Measurements from ENCODE around the gene EMID1.
"Not testable (repeated sequence)": the region's sequence is repeated elsewhere in the genome, so short reads cannot be mapped to it uniquely, and the experiment has no call there.

The EMID1 gene

DNA sequence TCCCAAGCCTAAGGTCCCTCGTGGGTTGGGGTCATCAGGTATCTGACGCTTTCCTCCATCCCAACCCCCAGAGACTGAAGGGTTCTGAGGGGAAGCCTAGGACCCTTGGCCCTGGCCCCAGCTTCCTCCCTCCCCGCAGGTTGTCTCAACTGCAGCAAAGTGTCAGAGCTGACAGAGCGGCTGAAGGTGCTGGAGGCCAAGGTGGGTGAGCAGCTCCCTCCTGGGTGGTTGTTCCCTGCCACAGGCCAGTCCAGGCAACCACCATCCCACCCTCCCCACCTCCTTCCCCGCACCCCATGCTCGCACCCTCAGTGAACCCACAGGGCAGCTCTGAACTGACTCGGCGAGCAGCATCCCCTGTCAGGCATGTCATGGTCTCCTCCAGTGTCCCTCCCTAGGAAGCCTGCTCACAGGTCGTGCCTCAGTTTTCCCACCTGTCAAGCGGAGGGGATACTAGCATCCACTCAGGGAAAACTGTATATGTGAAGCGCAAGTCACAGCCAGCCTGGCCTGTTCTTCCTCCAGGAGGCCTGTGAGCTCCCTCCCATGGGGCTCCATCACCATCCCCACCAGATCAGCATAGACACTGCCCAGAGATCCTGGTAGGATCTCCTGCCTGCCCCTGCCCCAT is 20.8 kb downstream of the EMID1 start:
- DNase-seq (ENCODE audit: extremely low spot score), result no peak
- CTCF ChIA-PET, result interaction anchor here (0.6 kb wide), 1 partner anchor 1649 kb away, joined by 6 read pairs; no protein-coding TSS in a partner anchor
- POLR2A ChIA-PET, result interaction anchor here (1.3 kb wide), 1 partner anchor 426 kb away, joined by 3 read pairs; the partner anchor contains the start of gene XBP1
- TF ChIP-seq FOXM1 (IDR thresholded peaks at IDR 0.05; ENCODE audit: borderline replicate concordance) (no peak), BHLHE40 (IDR thresholded peaks at IDR 0.05; ENCODE audit: borderline replicate concordance) (no peak), SUZ12 (IDR thresholded peaks at IDR 0.05) (no peak)

DNA sequence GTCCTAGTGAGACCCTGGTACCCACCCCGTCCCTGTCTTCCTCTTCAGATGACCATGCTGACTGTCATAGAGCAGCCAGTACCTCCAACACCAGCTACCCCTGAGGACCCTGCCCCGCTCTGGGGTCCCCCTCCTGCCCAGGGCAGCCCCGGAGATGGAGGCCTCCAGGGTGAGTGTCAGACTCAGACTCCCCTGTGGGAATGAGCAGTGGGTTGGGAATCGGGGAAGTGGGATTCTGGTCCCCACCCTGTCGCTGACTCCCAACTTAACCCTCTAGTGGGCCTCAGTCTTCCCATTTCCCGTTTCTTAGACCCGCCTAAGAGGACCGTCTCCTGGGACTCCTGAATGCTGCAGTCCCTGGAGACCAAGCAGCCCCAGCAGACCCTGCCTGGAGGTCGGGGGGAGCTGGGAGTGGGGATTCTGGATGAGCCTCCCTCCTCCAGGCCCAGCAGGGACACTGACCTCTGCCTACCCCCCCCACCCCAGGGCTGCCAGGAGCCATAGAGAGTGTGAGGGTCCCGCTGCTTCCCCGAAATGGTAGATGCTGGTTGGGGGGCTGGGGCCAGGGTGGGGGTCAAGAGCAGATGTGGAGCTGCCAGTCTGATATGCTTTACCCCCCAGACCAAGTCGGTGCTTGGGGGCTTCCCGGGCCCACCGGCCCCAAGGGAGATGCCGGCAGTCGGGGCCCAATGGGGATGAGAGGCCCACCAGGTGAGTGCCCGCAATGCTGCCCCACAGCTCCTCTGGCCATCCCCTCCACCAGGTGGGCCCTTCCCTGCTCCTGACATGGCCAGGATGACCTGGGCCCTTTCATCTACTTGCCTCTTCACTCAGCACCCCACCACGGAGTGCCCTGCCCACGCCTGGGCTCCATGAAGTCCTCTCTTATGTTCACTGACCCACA is 25.5 kb downstream of the EMID1 start:
- no peak for DNase-seq (ENCODE audit: extremely low spot score)
- TF ChIP-seq TARDBP (IDR thresholded peaks at IDR 0.05) (no peak), NFRKB (IDR thresholded peaks at IDR 0.05) (no peak), FOXK2 (IDR thresholded peaks at IDR 0.05) (no peak), ELF4 (IDR thresholded peaks at IDR 0.05) (no peak), LEF1 (IDR thresholded peaks at IDR 0.05; ENCODE audit: borderline replicate concordance) (no peak), ZNF384 (IDR thresholded peaks at IDR 0.05) (no peak), SUZ12 (IDR thresholded peaks at IDR 0.05) (no peak), FOXA1 (IDR thresholded peaks at IDR 0.05) (no peak)
- TF ChIP-seq, protein P1, sequence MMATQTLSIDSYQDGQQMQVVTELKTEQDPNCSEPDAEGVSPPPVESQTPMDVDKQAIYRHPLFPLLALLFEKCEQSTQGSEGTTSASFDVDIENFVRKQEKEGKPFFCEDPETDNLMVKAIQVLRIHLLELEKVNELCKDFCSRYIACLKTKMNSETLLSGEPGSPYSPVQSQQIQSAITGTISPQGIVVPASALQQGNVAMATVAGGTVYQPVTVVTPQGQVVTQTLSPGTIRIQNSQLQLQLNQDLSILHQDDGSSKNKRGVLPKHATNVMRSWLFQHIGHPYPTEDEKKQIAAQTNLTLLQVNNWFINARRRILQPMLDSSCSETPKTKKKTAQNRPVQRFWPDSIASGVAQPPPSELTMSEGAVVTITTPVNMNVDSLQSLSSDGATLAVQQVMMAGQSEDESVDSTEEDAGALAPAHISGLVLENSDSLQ (IDR thresholded peaks at IDR 0.05), result no peak
- CTCF ChIA-PET, result no interaction called here
- POLR2A ChIA-PET, result no interaction called here

DNA sequence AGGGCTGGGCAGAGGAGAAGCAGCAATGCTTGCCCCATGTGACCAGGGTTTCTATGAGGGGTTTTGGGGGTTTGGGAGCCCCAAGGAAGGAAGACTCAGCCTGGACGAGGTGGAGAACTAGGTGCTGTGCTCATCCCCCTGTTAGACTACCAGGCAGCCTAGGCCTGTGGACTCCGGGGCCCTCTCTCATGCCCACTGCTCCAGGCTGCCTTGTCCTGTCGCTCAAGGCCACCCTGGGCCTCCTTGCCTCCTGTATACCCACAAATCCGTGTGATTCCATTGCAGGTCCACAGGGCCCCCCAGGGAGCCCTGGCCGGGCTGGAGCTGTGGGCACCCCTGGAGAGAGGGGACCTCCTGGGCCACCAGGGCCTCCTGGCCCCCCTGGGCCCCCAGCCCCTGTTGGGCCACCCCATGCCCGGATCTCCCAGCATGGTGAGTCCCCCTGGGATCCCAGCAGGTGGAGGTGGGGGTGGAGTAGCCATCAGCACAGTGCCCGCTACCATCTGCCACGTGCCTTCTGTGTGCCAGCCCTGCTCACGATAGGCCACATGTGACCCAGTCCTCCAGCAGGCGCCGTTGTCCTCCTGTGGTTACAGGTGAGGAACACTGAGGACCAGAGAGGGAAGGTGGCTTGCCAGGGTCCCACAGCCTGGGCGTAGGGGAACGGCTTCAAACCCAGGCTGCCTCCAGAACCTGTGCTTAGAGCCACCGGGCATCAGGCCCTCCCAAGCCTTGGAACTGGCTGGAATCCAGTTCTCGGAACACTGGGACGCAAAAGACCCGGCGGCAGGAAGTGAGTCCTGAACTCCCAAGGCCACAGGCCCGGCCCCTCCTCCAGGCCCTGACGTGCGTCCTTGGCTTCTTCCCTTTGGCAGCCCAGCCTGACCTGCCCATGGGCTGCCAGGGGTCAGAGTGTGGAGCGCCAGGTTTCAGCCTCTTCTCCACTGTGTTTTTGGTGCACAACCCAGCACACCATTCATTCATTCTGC is 26.6 kb downstream of the EMID1 start:
- ChIA-PET POLR2A (no interaction called here), CTCF (no interaction called here)
- DNase-seq (ENCODE audit: extremely low spot score), result no peak
- TF ChIP-seq TARDBP (IDR thresholded peaks at IDR 0.05) (no peak), BHLHE40 (IDR thresholded peaks at IDR 0.05; ENCODE audit: borderline replicate concordance) (no peak), L3MBTL2 (conservative IDR thresholded peaks at IDR 0.05) (no peak), FOXA1 (IDR thresholded peaks at IDR 0.05) (no peak), ZNF384 (IDR thresholded peaks at IDR 0.05) (no peak), SP1 (IDR thresholded peaks at IDR 0.05) (no peak), CTBP1 (IDR thresholded peaks at IDR 0.05; ENCODE audit: borderline replicate concordance) (no peak), SUZ12 (IDR thresholded peaks at IDR 0.05) (no peak), ARNT (IDR thresholded peaks at IDR 0.05) (no peak)
- TF ChIP-seq, protein P1 (IDR thresholded peaks at IDR 0.05), result no peak

DNA sequence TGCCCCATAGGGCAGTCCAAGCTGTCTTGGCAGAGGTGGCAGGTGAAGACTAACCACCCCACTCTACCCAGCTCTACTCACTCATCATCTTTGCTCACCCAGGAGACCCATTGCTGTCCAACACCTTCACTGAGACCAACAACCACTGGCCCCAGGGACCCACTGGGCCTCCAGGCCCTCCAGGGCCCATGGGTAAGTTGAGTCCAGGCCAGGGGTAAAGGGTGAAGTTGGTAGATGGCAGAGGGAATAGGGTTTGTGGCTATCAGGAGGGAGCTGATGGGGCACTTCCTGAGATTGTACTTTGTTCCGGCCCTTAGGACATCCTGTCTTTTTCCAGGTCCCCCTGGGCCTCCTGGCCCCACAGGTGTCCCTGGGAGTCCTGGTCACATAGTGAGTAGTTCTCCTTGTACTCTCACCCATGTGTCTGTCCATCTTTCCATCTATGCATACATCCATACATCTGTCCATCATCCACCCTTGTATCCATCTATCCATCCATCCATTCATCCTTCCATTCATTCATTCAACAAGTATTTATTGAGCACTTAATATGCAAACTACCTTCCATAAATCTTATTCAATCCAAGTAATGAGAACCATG is 27.7 kb downstream of the EMID1 start:
- TF ChIP-seq SP1 (IDR thresholded peaks at IDR 0.05) (no peak), FOXA1 (IDR thresholded peaks at IDR 0.05) (no peak), FOXM1 (IDR thresholded peaks at IDR 0.05; ENCODE audit: borderline replicate concordance) (no peak), BHLHE40 (IDR thresholded peaks at IDR 0.05; ENCODE audit: borderline replicate concordance) (no peak), L3MBTL2 (conservative IDR thresholded peaks at IDR 0.05) (no peak), ELF4 (IDR thresholded peaks at IDR 0.05) (no peak), CTBP1 (IDR thresholded peaks at IDR 0.05; ENCODE audit: borderline replicate concordance) (no peak), FOXK2 (IDR thresholded peaks at IDR 0.05) (no peak), LEF1 (IDR thresholded peaks at IDR 0.05; ENCODE audit: borderline replicate concordance) (no peak), HDGF (IDR thresholded peaks at IDR 0.05; ENCODE audit: borderline replicate concordance) (no peak), TARDBP (IDR thresholded peaks at IDR 0.05) (no peak), NFRKB (IDR thresholded peaks at IDR 0.05) (no peak), ARNT (IDR thresholded peaks at IDR 0.05) (no peak)
- no peak for DNase-seq (ENCODE audit: extremely low spot score)
- ChIA-PET CTCF (interaction anchor here (1.7 kb wide), 1 partner anchor 12 kb away, joined by 5 read pairs; no protein-coding TSS in a partner anchor), POLR2A (no interaction called here)

DNA sequence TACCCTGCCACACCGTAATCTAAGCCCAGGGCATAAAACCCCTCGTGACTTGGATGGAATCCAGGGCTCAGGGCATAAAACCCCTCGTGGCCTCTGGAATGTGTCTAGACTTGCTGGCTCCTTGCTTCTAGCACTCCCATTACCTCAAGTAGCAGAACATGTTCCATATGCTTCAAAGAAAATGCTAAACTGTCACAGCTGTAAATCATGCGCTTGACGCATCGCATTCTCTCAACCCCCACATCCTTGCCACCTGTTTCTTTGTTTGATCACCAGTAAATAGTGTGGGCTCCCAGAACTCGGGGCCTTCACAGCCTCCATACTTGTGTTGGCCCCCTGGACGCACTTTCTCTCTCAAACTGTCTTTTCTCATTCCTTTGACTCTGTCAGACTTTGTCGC is 34.8 kb downstream of the EMID1 start:
- TF ChIP-seq, protein P1 (IDR thresholded peaks at IDR 0.05), result peak; percentile 59
- CTCF ChIA-PET; DNase-seq (ENCODE audit: extremely low spot score); POLR2A ChIA-PET: not testable (repeated sequence)

All from HEK293T (cell line).